DMS53 treated with DMSO at 0.1 percent for 48 hours (cell line): ENCODE results near the gene CLEC4A.
"Not testable (repeated sequence)": the region's sequence is repeated elsewhere in the genome, so short reads cannot be mapped to it uniquely, and the experiment has no call there.

Source experiments
- DNase-seq: peaks from one replicate; lab custom pipeline; 2025; ENCODE audit not compliant: unreplicated experiment; lab: John Stamatoyannopoulos, UW

The CLEC4A gene

GRCh38 chr12:8123124-8123912 is at the start of gene CLEC4A:
Gene CLEC4A, plus strand, starts transcription at chr12:8123617. Its CDS starts 262 bp downstream, at chr12:8123879.
- no peak for DNase-seq

GRCh38 chr12:8075935-8076334 is 47.5 kb upstream of the CLEC4A start:
- DNase-seq, result no peak

- no peak for DNase-seq
These were observed 47.1 kb upstream of the CLEC4A start for GRCh38 chr12:8076366-8076765.

- DNase-seq, result no peak
These were observed 46.2 kb upstream of the CLEC4A start for GRCh38 chr12:8077207-8077606.

- DNase-seq, result peak; percentile 36
These were observed 45.0 kb upstream of the CLEC4A start for GRCh38 chr12:8078398-8078797.

GRCh38 chr12:8078916-8079315 is 44.5 kb upstream of the CLEC4A start:
- no peak for DNase-seq

GRCh38 chr12:8080120-8080519 is 43.3 kb upstream of the CLEC4A start:
- no peak for DNase-seq

- no peak for DNase-seq
These were observed 42.0 kb upstream of the CLEC4A start for GRCh38 chr12:8081251-8081920.

GRCh38 chr12:8082808-8083100 is 40.7 kb upstream of the CLEC4A start:
- DNase-seq, result no peak

GRCh38 chr12:8084351-8084750 is 39.1 kb upstream of the CLEC4A start:
- not testable (repeated sequence) for DNase-seq

- DNase-seq, result no peak
These were observed 35.8 kb upstream of the CLEC4A start for GRCh38 chr12:8087666-8088065.

- DNase-seq, result no peak
These were observed 34.8 kb upstream of the CLEC4A start for GRCh38 chr12:8088574-8088973.

GRCh38 chr12:8089277-8089676 is 34.1 kb upstream of the CLEC4A start:
- not testable (repeated sequence) for DNase-seq

GRCh38 chr12:8089716-8090115 is 33.7 kb upstream of the CLEC4A start:
- no peak for DNase-seq

GRCh38 chr12:8093291-8093690 is 30.1 kb upstream of the CLEC4A start:
- no peak for DNase-seq

- no peak for DNase-seq
These were observed 27.0 kb upstream of the CLEC4A start for GRCh38 chr12:8096281-8096915.

- no peak for DNase-seq
These were observed 24.2 kb upstream of the CLEC4A start for GRCh38 chr12:8099235-8099634.

GRCh38 chr12:8108808-8109398 is 14.5 kb upstream of the CLEC4A start:
- DNase-seq, result peak; percentile 83

- DNase-seq, result not testable (repeated sequence)
These were observed 10.3 kb upstream of the CLEC4A start for GRCh38 chr12:8113117-8113516.

- no peak for DNase-seq
These were observed 3.2 kb upstream of the CLEC4A start for GRCh38 chr12:8120072-8120713.

GRCh38 chr12:8127138-8127537 is 3.7 kb downstream of the CLEC4A start:
- DNase-seq, result no peak
